ENCODE data around the gene CEBPG.

GRCh38 chr19:33350538-33351309 is 22.8 kb upstream of the CEBPG start:
- no peak for TF ChIP-seq CTCF (IDR thresholded peaks at IDR 0.05; ENCODE audit: low read length)
- no peak for TF ChIP-seq EZH2 (optimal IDR thresholded peaks at IDR 0.05; ENCODE audit: low read depth, low read length)

Measured in MM.1S (cell line).